ENCODE data around the gene RTN4RL1.
A peak's percentile ranks its signal among the peaks of the same experiment; 100 is the strongest.

Gene RTN4RL1

GRCh38 chr17:2047590-2047989 lies 22.5 kb upstream of the RTN4RL1 start:
- DNase-seq (ENCODE audit: low read depth), result no peak

GRCh38 chr17:2044263-2044894 lies 19.2 kb upstream of the RTN4RL1 start:
- no peak for DNase-seq (ENCODE audit: low read depth)

- DNase-seq (ENCODE audit: low read depth), result no peak
Observed at GRCh38 chr17:2043785-2044184, 18.7 kb upstream of the RTN4RL1 start.

GRCh38 chr17:2042933-2043332 lies 17.8 kb upstream of the RTN4RL1 start:
- DNase-seq (ENCODE audit: low read depth), result no peak

GRCh38 chr17:2042390-2042847 lies 17.3 kb upstream of the RTN4RL1 start:
- no peak for DNase-seq (ENCODE audit: low read depth)

GRCh38 chr17:2041561-2042389 lies 16.6 kb upstream of the RTN4RL1 start, which contains the start of gene OVCA2:
OVCA2 (plus strand) TSS chr17:2042022; CDS start chr17:2042048, 26 bp downstream.
- peak; percentile 95 for DNase-seq (ENCODE audit: low read depth)

- no peak for DNase-seq (ENCODE audit: low read depth)
Observed at GRCh38 chr17:2040942-2041560, 15.9 kb upstream of the RTN4RL1 start.

- DNase-seq (ENCODE audit: low read depth), result no peak
Observed at GRCh38 chr17:2040219-2040827, 15.2 kb upstream of the RTN4RL1 start.

- DNase-seq (ENCODE audit: low read depth), result no peak
Observed at GRCh38 chr17:2037155-2037554, 12.0 kb upstream of the RTN4RL1 start.

GRCh38 chr17:2035541-2036488 lies 10.7 kb upstream of the RTN4RL1 start:
- no peak for DNase-seq (ENCODE audit: low read depth)

GRCh38 chr17:2034806-2035540 lies 9.8 kb upstream of the RTN4RL1 start:
- no peak for DNase-seq (ENCODE audit: low read depth)

GRCh38 chr17:2034157-2034556 lies 9.0 kb upstream of the RTN4RL1 start:
- DNase-seq (ENCODE audit: low read depth), result no peak

GRCh38 chr17:2033153-2033552 lies 8.0 kb upstream of the RTN4RL1 start:
- DNase-seq (ENCODE audit: low read depth), result no peak

- DNase-seq (ENCODE audit: low read depth), result no peak
Observed at GRCh38 chr17:2030779-2031163, 5.6 kb upstream of the RTN4RL1 start.

- DNase-seq (ENCODE audit: low read depth), result peak; percentile 79
Observed at GRCh38 chr17:2029911-2030778, 5.0 kb upstream of the RTN4RL1 start, which contains the start of gene DPH1. DPH1 (plus strand) TSS chr17:2030153; CDS start chr17:2030170, 17 bp downstream.

GRCh38 chr17:2028737-2029136 lies 3.6 kb upstream of the RTN4RL1 start:
- DNase-seq (ENCODE audit: low read depth), result no peak

GRCh38 chr17:2028234-2028614 lies 3.1 kb upstream of the RTN4RL1 start:
- no peak for DNase-seq (ENCODE audit: low read depth)

- no peak for DNase-seq (ENCODE audit: low read depth)
Observed at GRCh38 chr17:2027528-2028233, 2.5 kb upstream of the RTN4RL1 start.
